Calu3 (cell line): ENCODE measurements around the gene DPP6. TPM values are rescaled to one million over a fixed set of nuclear protein-coding genes. Genes with fewer than 3 reads are reported as not detected.

Experiments used
- BruUV-seq: library from RNA; stranded (reverse); fragments of 400-500 nt; replicated peaks from 2 replicates; lab custom pipeline; 2021; lab: Mats Ljungman, UMichigan
- CTCF ChIA-PET: fragments of 300-600 bp; sonication (Branson Sonifier 250); formaldehyde crosslinking; loops from one replicate; lab custom pipeline; 2022; ENCODE audit warnings: antibody characterized with exemption; lab: Charles Lee
- DNase-seq: peaks from one replicate; pipeline ENCODE4 v3.0.0; 2022
- H3K27ac Mint-ChIP-seq: one replicate; pipeline ENCODE4 v1.8.0; 2022; ENCODE audit warnings: mixed read lengths; ENCODE audit not compliant: unreplicated experiment
- H3K27me3 Mint-ChIP-seq: one replicate; pipeline ENCODE4 v1.8.0; 2022; ENCODE audit warnings: mixed read lengths; ENCODE audit not compliant: unreplicated experiment
- H3K36me3 Mint-ChIP-seq: one replicate; pipeline ENCODE4 v1.8.0; 2022; ENCODE audit warnings: mild to moderate bottlenecking, moderate library complexity, mixed read lengths; ENCODE audit not compliant: insufficient read depth, unreplicated experiment
- H3K4me1 Mint-ChIP-seq: one replicate; pipeline ENCODE4 v1.8.0; 2022; ENCODE audit warnings: mild to moderate bottlenecking, low read depth, mixed read lengths; ENCODE audit not compliant: unreplicated experiment
- H3K4me3 Mint-ChIP-seq: one replicate; pipeline ENCODE4 v1.8.0; 2022; ENCODE audit warnings: mild to moderate bottlenecking, low read depth, moderate library complexity, mixed read lengths; ENCODE audit not compliant: unreplicated experiment
- H3K9me3 Mint-ChIP-seq: one replicate; pipeline ENCODE4 v1.8.0; 2022; ENCODE audit warnings: low read depth, mixed read lengths; ENCODE audit not compliant: unreplicated experiment
- CTCF ChIP-seq: fragments of 200-600 bp; IDR thresholded peaks from one replicate; pipeline ENCODE4 v1.8.0; 2022; ENCODE audit warnings: antibody characterized with exemption; ENCODE audit not compliant: unreplicated experiment
- intact Hi-C: fragments of 100-400 bp; cut with micrococcal nuclease; formaldehyde crosslinking; loops from one replicate; pipeline ENCODE4 v1.10.0; 2022; ENCODE audit not compliant: unreplicated experiment
- total RNA-seq: library from RNA; stranded (reverse); gene quantifications from 2 replicates; pipeline ENCODE4 v1.2.3, GENCODE V29; 2022

The DPP6 gene
- total RNA-seq, 1 experiment from 2014 or later: not detected

GRCh38 chr7:154905146-154905545 lies 852.9 kb downstream of the DPP6 start:
- no peak overlapping the region for H3K4me3 Mint-ChIP-seq
- BruUV-seq: no TSS peak
- no peaks in the 10 kb centered on the region for H3K36me3 Mint-ChIP-seq
- H3K4me1 Mint-ChIP-seq: no peaks in the 10 kb centered on the region
- intact Hi-C loops: no loop called here
- CTCF ChIA-PET: no interaction called here
- DNase-seq: no peak
- H3K9me3 Mint-ChIP-seq: peaks cover 3% of the 10 kb centered on the region
- peaks cover 30% of the 10 kb centered on the region for H3K27me3 Mint-ChIP-seq
- TF ChIP-seq CTCF: no peak
- no peak overlapping the region for H3K27ac Mint-ChIP-seq

- H3K36me3 Mint-ChIP-seq: no peaks in the 10 kb centered on the region
- CTCF ChIA-PET: interaction anchor here (0.8 kb wide), 1 partner anchor 758 kb away, joined by 4 read pairs; no protein-coding TSS in a partner anchor
- no peak for DNase-seq
- intact Hi-C loops: no loop called here
- H3K4me1 Mint-ChIP-seq: no peaks in the 10 kb centered on the region
- H3K9me3 Mint-ChIP-seq: peaks cover 3% of the 10 kb centered on the region
- TF ChIP-seq CTCF: no peak
- H3K4me3 Mint-ChIP-seq: no peak overlapping the region
- peaks cover 35% of the 10 kb centered on the region for H3K27me3 Mint-ChIP-seq
- BruUV-seq: no TSS peak
- no peak overlapping the region for H3K27ac Mint-ChIP-seq
Observed at GRCh38 chr7:154905615-154906014, 853.4 kb downstream of the DPP6 start.

- no peak for DNase-seq
- peaks cover 3% of the 10 kb centered on the region for H3K9me3 Mint-ChIP-seq
- intact Hi-C loops: no loop called here
- no TSS peak for BruUV-seq
- peaks cover 41% of the 10 kb centered on the region for H3K27me3 Mint-ChIP-seq
- H3K4me1 Mint-ChIP-seq: no peaks in the 10 kb centered on the region
- no peak overlapping the region for H3K27ac Mint-ChIP-seq
- CTCF ChIA-PET: interaction anchor here (0.8 kb wide), 1 partner anchor 757 kb away, joined by 4 read pairs; no protein-coding TSS in a partner anchor
- TF ChIP-seq CTCF: no peak
- no peaks in the 10 kb centered on the region for H3K36me3 Mint-ChIP-seq
- H3K4me3 Mint-ChIP-seq: no peak overlapping the region
Observed at GRCh38 chr7:154906201-154906600, 854.0 kb downstream of the DPP6 start.

GRCh38 chr7:154906736-154907355 lies 854.6 kb downstream of the DPP6 start:
- peaks cover 47% of the 10 kb centered on the region for H3K27me3 Mint-ChIP-seq
- H3K27ac Mint-ChIP-seq: no peak overlapping the region
- no peak for TF ChIP-seq CTCF
- no peaks in the 10 kb centered on the region for H3K4me1 Mint-ChIP-seq
- H3K9me3 Mint-ChIP-seq: peaks cover 6% of the 10 kb centered on the region
- no TSS peak for BruUV-seq
- DNase-seq: no peak
- CTCF ChIA-PET: no interaction called here
- no peaks in the 10 kb centered on the region for H3K36me3 Mint-ChIP-seq
- intact Hi-C loops: no loop called here
- no peak overlapping the region for H3K4me3 Mint-ChIP-seq
